ENCODE results near the gene CHRM4. TPM values are rescaled to one million over a fixed set of nuclear protein-coding genes. Genes with fewer than 3 reads are reported as not detected.

CHRM4 gene
- total and polyA plus RNA-seq, 12 donors, result 0.14 to 0.81 (median 0.39) TPM; not detected in 6

DNA sequence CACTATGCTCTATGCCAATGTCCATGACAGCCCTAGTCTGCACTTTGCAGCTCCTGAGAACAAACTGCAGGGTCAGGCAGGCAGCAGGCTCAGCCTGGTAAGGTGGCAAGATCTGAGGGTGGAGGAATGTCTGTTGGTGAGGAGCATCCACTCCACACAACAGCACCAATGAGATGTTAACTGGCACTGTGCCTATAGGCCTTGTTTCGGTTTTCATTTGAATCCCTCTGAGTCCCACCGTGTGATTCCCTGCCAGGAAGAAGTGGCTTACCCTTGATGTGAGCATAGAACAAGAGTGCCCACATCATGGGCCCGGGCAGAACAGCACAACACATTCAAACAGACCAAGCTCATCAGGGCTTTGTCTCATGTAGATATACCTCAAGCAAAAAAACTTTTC is 44.1 kb upstream of the CHRM4 start:
- peak in 2 of 7 donors; percentile 10 to 59 for DNase-seq
- Histone ChIP-seq H3K4me3 (no peak overlapping the region), H3K4me1 (replicated peaks in 1 of 2) (peaks cover 0 to 8% of the 10 kb centered on the region in 2 donors), H3K36me3 (replicated peaks in 1 of 2) (peaks cover 0 to 24% of the 10 kb centered on the region in 2 donors), H3K9me3 (replicated peaks in 1 of 3) (no peaks in the 10 kb centered on the region), H3K27me3 (no peaks in the 10 kb centered on the region), H3K27ac (no peak overlapping the region)
- intact Hi-C loops (cut with DNase I), result no loop called here
- WGBS, 4 donors, result 59 to 67% (median 63%) methylated on average over 3 of the region's 3 CpGs
- TF ChIP-seq POLR2A (IDR thresholded peaks at IDR 0.05), result no peak
- TF ChIP-seq, protein P1, sequence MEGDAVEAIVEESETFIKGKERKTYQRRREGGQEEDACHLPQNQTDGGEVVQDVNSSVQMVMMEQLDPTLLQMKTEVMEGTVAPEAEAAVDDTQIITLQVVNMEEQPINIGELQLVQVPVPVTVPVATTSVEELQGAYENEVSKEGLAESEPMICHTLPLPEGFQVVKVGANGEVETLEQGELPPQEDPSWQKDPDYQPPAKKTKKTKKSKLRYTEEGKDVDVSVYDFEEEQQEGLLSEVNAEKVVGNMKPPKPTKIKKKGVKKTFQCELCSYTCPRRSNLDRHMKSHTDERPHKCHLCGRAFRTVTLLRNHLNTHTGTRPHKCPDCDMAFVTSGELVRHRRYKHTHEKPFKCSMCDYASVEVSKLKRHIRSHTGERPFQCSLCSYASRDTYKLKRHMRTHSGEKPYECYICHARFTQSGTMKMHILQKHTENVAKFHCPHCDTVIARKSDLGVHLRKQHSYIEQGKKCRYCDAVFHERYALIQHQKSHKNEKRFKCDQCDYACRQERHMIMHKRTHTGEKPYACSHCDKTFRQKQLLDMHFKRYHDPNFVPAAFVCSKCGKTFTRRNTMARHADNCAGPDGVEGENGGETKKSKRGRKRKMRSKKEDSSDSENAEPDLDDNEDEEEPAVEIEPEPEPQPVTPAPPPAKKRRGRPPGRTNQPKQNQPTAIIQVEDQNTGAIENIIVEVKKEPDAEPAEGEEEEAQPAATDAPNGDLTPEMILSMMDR (IDR thresholded peaks at IDR 0.05), result no peak

DNA sequence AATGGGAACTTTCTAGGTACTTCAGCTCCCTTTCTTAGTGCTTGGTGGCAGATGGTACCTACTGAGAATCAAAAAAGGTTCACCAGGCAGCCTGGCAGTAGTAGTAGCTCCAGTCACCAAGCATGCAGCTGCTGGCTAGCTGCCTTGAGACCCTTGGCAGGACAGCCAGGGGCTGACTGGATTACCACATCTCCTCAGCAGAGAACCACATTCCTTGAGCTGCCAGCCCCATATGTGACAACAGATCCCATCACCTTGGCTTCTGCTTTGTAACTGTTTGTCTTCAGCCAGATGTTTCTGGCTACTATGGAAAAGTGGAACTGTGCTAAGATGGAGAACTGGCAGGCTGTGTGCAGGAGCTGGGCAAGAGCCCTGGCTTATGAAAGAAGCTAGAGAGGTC is 39.6 kb upstream of the CHRM4 start:
- H3K4me1 ChIP-seq (replicated peaks in 1 of 2), result peaks cover 0 to 5% of the 10 kb centered on the region in 2 donors
- H3K27ac ChIP-seq, result no peak overlapping the region
- peaks cover 0 to 24% of the 10 kb centered on the region in 2 donors for H3K36me3 ChIP-seq (replicated peaks in 1 of 2)
- TF ChIP-seq, protein P1 (IDR thresholded peaks at IDR 0.05), result no peak
- TF ChIP-seq POLR2A (IDR thresholded peaks at IDR 0.05), result no peak
- no peak overlapping the region for H3K4me3 ChIP-seq
- intact Hi-C loops (cut with DNase I), result no loop called here
- H3K27me3 ChIP-seq, result no peaks in the 10 kb centered on the region
- DNase-seq, result no peak
- H3K9me3 ChIP-seq (replicated peaks in 1 of 3), result no peaks in the 10 kb centered on the region

DNA sequence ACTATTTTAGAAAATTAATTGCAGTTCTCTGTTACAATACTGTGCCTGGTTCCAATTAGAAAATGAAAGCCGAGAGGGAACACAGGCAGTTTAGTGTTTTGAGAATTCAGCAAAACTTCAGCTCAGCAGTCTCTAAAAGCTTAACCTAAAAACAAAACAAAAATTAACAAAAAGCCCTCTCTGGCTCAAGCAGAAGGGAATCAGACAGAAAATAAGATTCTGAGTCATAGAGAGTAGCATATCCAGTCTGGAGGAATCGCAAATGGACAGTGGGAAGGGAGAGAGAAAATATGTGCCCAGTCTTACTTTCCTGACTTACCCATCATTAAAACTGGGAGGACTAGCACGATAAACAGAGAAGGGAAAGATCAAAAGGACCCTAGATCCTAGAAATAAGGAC is 38.1 kb upstream of the CHRM4 start:
- Histone ChIP-seq H3K27me3 (no peaks in the 10 kb centered on the region), H3K9me3 (replicated peaks in 1 of 3) (no peaks in the 10 kb centered on the region), H3K27ac (no peak overlapping the region), H3K4me1 (replicated peaks in 1 of 2) (no peaks in the 10 kb centered on the region), H3K36me3 (replicated peaks in 1 of 2) (peaks cover 0 to 24% of the 10 kb centered on the region in 2 donors), H3K4me3 (no peak overlapping the region)
- TF ChIP-seq, protein P1 (IDR thresholded peaks at IDR 0.05), result no peak
- TF ChIP-seq POLR2A (IDR thresholded peaks at IDR 0.05), result no peak
- WGBS, 4 donors, result 81 to 90% (median 84%) methylated on average over 3 of the region's 3 CpGs
- intact Hi-C loops (cut with DNase I), result no loop called here
- no peak for DNase-seq

DNA sequence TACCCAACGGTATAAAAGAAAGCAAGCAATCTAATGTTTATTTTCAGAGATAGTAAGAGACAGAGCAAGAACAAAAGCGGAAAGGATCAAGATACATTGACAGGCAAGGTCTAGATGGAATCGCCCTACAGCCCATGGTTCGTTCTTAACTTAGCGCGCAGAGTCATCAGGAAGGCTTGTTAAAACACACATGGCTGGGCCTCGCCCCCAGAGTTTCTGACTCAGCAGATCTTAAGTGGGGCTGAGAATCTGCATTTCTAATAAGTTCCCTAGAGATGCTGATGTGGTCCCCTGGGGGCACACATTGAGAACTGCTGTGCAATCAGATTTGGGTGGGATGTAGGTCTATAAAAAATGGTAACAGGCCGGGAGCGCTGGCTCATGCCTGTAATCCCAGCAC is 35.8 kb upstream of the CHRM4 start:
- no peaks in the 10 kb centered on the region for H3K27me3 ChIP-seq
- peaks cover 0 to 15% of the 10 kb centered on the region in 2 donors for H3K36me3 ChIP-seq (replicated peaks in 1 of 2)
- no peak for TF ChIP-seq POLR2A (IDR thresholded peaks at IDR 0.05)
- TF ChIP-seq, protein P1 (IDR thresholded peaks at IDR 0.05), result no peak
- no peaks in the 10 kb centered on the region for H3K9me3 ChIP-seq (replicated peaks in 1 of 3)
- no peak for DNase-seq
- H3K4me3 ChIP-seq, result no peak overlapping the region
- H3K4me1 ChIP-seq (replicated peaks in 1 of 2), result no peaks in the 10 kb centered on the region
- WGBS, 4 donors, result 90 to 92% (median 91%) methylated on average over 9 of the region's 9 CpGs
- H3K27ac ChIP-seq, result no peak overlapping the region
- intact Hi-C loops (cut with DNase I), result no loop called here
